Keratinocyte (primary cell): ENCODE data around the gene GNAT2.

Source experiments
- EZH2 ChIP-seq: IDR thresholded peaks from one replicate; pipeline ENCODE4 v1.6.1; 2012; ENCODE audit warnings: inconsistent platforms, mild to moderate bottlenecking, low read length, moderate library complexity
- TF ChIP-seq, protein P1 (sequence below), 3 experiments: IDR thresholded peaks in 1 of 3; conservative IDR thresholded peaks in 1 of 3; optimal IDR thresholded peaks in 1 of 3; 2 replicates in 2 of 3; 3 replicates in 1 of 3; pipeline versions ENCODE3 to v1.5.1; 2011; ENCODE audit warnings: low read length in 3 of 3, mild to moderate bottlenecking in 3 of 3, moderate library complexity in 2 of 3, control low read depth in 1 of 3, inconsistent platforms in 1 of 3; ENCODE audit not compliant: insufficient read depth in 2 of 3; ENCODE audit errors: extremely low read depth in 1 of 3

DNA sequence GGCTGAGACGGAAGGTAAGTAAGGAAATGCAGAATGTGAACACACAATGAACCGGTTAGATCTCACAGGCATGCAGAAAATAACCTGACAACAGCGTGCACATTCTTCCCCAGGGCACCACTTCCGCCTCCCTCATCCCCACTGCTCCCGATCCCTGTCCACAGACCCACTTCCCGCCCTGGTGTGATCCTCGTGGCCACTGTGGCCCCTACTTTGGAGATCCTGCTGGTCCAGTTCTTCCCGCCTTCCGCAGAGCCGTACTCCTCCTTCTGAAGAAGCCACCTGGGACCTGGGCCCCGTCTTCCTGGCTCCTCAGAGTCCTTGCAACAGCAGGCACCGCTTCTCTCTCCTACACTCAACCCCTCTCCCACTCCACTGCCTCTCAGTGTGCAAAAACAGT is 35.1 kb upstream of the GNAT2 start:
- TF ChIP-seq, protein P1, sequence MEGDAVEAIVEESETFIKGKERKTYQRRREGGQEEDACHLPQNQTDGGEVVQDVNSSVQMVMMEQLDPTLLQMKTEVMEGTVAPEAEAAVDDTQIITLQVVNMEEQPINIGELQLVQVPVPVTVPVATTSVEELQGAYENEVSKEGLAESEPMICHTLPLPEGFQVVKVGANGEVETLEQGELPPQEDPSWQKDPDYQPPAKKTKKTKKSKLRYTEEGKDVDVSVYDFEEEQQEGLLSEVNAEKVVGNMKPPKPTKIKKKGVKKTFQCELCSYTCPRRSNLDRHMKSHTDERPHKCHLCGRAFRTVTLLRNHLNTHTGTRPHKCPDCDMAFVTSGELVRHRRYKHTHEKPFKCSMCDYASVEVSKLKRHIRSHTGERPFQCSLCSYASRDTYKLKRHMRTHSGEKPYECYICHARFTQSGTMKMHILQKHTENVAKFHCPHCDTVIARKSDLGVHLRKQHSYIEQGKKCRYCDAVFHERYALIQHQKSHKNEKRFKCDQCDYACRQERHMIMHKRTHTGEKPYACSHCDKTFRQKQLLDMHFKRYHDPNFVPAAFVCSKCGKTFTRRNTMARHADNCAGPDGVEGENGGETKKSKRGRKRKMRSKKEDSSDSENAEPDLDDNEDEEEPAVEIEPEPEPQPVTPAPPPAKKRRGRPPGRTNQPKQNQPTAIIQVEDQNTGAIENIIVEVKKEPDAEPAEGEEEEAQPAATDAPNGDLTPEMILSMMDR (optimal IDR thresholded peaks at IDR 0.05 in 1 of 3, IDR thresholded peaks at IDR 0.05 in 1 of 3, conservative IDR thresholded peaks at IDR 0.05 in 1 of 3; ENCODE audit: extremely low read depth in 1 of 3, insufficient read depth in 2 of 3, low read length in 3 of 3), result no peak
- TF ChIP-seq EZH2, result no peak
